ENCODE data around the gene RAB36.

DNA sequence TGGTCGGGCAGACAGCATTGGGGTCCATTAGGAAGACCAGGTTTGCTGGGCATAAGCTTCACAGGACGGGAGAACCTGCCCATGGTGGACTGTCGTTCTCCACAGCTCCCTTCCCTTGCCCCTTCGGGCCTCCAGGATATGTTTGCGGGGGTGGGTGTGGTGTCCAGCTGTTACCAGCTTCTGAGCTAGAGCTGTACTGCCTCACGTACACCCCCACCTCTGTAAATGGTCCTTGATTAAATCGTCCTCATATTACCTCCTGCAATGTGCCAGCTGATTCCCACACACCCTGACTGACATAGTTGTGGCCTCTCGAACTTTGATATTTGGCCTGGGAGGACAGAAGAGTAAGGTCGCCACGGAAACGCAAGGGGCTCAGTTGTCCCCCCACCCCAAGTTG is 18.8 kb downstream of the RAB36 start:
- no peak for TF ChIP-seq POLR2A (IDR thresholded peaks at IDR 0.05)
- TF ChIP-seq, protein P1, sequence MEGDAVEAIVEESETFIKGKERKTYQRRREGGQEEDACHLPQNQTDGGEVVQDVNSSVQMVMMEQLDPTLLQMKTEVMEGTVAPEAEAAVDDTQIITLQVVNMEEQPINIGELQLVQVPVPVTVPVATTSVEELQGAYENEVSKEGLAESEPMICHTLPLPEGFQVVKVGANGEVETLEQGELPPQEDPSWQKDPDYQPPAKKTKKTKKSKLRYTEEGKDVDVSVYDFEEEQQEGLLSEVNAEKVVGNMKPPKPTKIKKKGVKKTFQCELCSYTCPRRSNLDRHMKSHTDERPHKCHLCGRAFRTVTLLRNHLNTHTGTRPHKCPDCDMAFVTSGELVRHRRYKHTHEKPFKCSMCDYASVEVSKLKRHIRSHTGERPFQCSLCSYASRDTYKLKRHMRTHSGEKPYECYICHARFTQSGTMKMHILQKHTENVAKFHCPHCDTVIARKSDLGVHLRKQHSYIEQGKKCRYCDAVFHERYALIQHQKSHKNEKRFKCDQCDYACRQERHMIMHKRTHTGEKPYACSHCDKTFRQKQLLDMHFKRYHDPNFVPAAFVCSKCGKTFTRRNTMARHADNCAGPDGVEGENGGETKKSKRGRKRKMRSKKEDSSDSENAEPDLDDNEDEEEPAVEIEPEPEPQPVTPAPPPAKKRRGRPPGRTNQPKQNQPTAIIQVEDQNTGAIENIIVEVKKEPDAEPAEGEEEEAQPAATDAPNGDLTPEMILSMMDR (IDR thresholded peaks at IDR 0.05) = no peak
- no peak for TF ChIP-seq EP300 (IDR thresholded peaks at IDR 0.05)

All from ovary (tissue), 3 donors.